Brain microvascular endothelial cell (primary cell): ENCODE data around the gene TELO2.

Experiments used
- DNase-seq: peaks from one replicate; pipeline ENCODE4 v3.0.0-alpha.2; 2020
- H3K27ac ChIP-seq: fragments of 250-450 bp; sonication (Bioruptor Pico); 2 replicates; pipeline ENCODE4 v1.5.1; 2020; ENCODE audit warnings: mild to moderate bottlenecking, moderate library complexity
- H3K27me3 ChIP-seq: fragments of 250-450 bp; sonication (Bioruptor Pico); replicated peaks from 2 replicates; pipeline ENCODE4 v1.5.1; 2020; ENCODE audit warnings: mild to moderate bottlenecking
- H3K36me3 ChIP-seq: fragments of 250-450 bp; sonication (Bioruptor Pico); replicated peaks from 2 replicates; pipeline ENCODE4 v1.5.1; 2020; ENCODE audit warnings: mild to moderate bottlenecking
- H3K4me3 ChIP-seq: 2 replicates; pipeline ENCODE4 v1.5.1; 2011; ENCODE audit warnings: low read depth, mild to moderate bottlenecking, control low read depth, low read length, moderate library complexity
- in situ Hi-C: cut with HindIII; loops from 2 replicates; pipeline ENCODE4 v1.10.0; 2017; ENCODE audit warnings: low sequenced_read_pairs, low pct_ligation_motif_present
- TF ChIP-seq, protein P1 (sequence below): IDR thresholded peaks from 2 replicates; pipeline ENCODE4 v1.5.1; 2011; ENCODE audit warnings: low read depth, mild to moderate bottlenecking, moderate library complexity, low read length, control low read depth, inconsistent platforms; ENCODE audit errors: missing control alignments

TELO2 gene

DNA sequence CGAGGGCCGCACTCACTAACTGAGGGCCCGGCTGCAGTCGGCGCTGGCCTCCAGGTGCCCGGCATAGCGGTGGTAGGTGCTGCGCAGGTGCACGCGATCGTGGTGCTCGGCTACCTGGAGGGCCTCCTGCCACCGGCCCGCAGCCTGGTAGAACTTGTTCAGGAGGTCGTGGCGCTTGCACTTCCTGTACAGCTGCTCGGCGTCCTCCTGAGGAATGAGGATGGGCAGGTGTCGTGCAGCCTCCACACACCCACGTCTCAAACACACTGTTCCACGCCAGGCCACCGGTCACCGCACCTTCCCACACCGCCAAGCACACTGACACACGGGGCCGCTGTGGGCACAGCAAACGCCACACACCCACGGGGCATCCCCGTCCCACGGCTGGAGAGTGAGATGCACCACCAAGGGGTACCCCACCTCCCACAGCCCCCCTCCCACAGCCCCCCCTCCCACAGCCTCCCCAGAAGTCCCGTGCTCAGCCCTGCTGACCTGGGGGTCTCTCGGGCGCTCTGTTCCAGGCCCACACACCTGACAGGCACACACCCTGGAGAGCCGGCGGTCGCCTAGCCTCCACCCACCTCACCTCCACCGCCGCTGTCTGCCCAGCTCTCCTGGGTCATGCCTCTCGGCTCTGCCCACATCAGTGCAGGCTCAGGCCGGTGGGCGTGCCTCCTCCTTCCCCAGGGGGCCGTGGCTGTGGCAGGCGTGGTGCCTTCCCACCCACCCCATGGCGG is 32.9 kb downstream of the TELO2 start:
- in situ Hi-C loops = no loop called here
- no peaks in the 10 kb centered on the region for H3K36me3 ChIP-seq
- H3K4me3 ChIP-seq = no peak overlapping the region
- TF ChIP-seq, protein P1, sequence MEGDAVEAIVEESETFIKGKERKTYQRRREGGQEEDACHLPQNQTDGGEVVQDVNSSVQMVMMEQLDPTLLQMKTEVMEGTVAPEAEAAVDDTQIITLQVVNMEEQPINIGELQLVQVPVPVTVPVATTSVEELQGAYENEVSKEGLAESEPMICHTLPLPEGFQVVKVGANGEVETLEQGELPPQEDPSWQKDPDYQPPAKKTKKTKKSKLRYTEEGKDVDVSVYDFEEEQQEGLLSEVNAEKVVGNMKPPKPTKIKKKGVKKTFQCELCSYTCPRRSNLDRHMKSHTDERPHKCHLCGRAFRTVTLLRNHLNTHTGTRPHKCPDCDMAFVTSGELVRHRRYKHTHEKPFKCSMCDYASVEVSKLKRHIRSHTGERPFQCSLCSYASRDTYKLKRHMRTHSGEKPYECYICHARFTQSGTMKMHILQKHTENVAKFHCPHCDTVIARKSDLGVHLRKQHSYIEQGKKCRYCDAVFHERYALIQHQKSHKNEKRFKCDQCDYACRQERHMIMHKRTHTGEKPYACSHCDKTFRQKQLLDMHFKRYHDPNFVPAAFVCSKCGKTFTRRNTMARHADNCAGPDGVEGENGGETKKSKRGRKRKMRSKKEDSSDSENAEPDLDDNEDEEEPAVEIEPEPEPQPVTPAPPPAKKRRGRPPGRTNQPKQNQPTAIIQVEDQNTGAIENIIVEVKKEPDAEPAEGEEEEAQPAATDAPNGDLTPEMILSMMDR = no peak
- no peak for DNase-seq
- no peak overlapping the region for H3K27ac ChIP-seq
- no peaks in the 10 kb centered on the region for H3K27me3 ChIP-seq

DNA sequence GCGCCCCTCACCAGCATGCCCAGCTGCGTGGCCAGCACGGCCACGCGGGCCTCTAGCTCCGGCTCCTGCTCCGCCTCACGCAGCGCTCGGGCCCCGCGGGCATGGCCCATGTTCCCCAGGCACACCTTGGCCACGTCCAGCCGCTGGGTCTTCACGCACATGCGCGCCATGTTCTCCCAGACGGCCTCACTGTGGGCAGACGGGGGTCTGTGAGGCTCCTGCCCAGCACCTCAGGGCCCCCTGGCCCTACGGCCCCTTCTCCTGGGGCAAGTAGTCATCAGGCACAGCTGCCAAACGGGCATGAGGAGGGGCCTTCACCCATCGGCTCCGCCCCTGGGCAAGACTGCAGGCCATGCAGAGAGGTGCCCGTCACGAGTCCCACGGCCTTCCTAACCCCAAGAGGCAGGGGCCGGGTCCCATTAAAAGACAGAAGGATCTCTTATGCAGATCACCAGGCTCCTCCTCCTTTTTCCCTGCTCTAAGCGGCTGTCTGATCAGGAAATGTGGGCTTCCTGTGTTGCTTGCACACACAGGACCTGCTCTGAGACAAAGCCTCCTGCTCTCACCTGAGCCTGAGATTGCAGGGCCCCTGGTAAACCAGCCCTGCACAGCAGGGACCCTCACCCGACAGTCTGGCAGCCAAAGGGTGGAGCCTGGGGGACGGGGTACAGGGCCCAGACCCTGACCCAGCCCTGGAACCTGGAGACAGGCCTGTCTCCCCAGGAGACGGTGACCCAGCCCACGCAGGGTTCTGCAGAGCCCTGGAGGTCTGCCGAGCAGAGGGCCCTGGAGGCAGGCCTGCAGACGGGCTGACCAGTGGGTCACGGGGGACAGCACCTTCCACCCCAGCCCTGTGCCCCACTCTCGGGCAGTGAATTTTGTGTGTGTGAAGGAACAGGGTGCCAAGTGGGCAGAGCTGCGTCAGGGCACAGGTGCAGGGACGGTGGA is 33.7 kb downstream of the TELO2 start:
- Histone ChIP-seq H3K27ac (no peak overlapping the region), H3K4me3 (no peak overlapping the region), H3K36me3 (no peaks in the 10 kb centered on the region), H3K27me3 (no peaks in the 10 kb centered on the region)
- no peak for DNase-seq
- in situ Hi-C loops = no loop called here
- TF ChIP-seq, protein P1 = no peak

DNA sequence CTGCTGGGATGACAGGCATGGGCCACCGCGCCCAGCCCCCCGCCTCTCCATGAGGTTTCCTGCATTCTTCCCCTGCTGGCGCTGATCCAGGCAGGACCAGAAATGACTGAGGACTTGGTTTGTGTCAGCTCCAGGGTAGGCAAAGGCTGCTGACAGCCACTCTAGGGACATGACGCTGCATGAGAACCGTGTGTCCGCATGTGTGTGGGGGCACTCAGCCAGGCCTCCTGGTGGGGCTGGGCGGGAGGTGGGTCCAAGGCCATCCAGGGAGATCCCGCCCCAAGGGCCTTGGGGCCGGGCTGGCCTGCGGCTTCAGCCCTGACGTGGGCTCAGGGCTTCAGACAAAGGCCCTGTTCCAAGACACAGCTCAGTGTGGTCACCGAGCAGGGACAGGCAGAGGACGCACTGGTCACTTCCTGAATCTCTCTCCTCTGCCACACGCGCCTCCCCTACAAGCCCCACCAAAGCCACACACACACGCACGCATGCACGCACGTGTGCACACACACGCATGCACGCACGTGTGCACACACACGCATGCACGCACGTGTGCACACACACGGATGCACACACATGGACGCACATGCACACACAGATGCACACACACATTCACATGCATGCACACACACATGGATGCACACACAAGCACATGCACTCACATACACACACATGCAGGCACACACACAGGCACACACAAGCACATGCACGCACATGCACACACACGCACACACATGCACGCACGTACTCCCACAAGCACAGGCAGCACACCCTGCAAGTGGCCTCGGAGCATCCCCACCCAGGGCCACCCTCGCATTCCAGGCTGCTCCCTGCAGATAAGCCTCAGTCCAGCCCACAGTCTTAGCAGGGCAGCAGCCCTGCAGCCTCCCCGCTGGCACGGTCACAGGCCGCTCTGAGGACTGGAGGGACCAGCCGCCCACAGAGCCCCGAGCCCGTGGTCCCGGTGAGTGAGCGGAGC is 35.0 kb downstream of the TELO2 start:
- no peak for DNase-seq
- H3K27ac ChIP-seq = no peak overlapping the region
- H3K27me3 ChIP-seq = no peaks in the 10 kb centered on the region
- no peaks in the 10 kb centered on the region for H3K36me3 ChIP-seq
- TF ChIP-seq, protein P1 = no peak
- H3K4me3 ChIP-seq = no peak overlapping the region
- in situ Hi-C loops = no loop called here

GRCh38 chr16:1528921-1529537 is 35.9 kb downstream of the TELO2 start:
- Histone ChIP-seq H3K4me3 (no peak overlapping the region), H3K27ac (no peak overlapping the region), H3K27me3 (no peaks in the 10 kb centered on the region), H3K36me3 (no peaks in the 10 kb centered on the region)
- in situ Hi-C loops = no loop called here
- no peak for DNase-seq
- TF ChIP-seq, protein P1 = no peak

DNA sequence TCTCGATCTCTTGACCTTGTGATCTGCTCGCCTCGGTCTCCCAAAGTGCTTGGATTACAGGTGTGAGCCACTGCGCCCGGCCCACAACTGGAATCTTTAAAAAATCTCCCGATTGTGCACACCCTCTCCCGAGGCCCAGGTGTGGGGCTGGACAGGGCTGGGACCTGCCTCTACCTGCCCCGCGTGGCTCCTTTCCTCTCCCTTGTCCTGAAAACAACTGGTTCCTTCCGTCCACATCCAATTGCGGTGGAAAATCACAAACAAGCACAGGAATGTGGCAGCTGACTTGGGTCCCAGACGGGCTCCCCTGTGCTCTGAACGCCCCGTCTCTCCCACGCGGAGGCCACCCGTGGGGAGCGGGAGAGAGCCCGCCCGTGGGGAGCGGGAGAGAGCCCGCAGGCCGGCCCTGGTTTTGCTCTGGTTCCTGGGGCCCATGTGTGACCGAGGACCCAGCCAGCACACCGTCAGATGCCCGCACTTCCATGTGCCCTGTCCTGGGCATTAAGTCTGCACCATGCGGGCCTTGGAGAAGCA is 37.3 kb downstream of the TELO2 start:
- no peak for DNase-seq
- Histone ChIP-seq H3K27ac (no peak overlapping the region), H3K36me3 (no peaks in the 10 kb centered on the region), H3K4me3 (no peak overlapping the region), H3K27me3 (no peaks in the 10 kb centered on the region)
- TF ChIP-seq, protein P1 = no peak
- in situ Hi-C loops = no loop called here
